A673 (cell line): ENCODE results near the gene SLC22A16.

Source experiments
- CTCF ChIP-seq: fragments of 300-800, 200-600 bp; sonication (generic); conservative IDR thresholded peaks from 2 replicates; pipeline ENCODE4 v1.5.1; 2017; ENCODE audit warnings: low read depth, mild to moderate bottlenecking, antibody characterized with exemption, low read length, moderate library complexity, mixed read lengths
- EZH2 ChIP-seq: fragments of 200-600 bp; sonication (generic); IDR thresholded peaks from 2 replicates; pipeline ENCODE4 v1.6.1; 2017; ENCODE audit warnings: borderline replicate concordance, low read depth, mild to moderate bottlenecking, mixed read lengths, antibody characterized with exemption, low read length; ENCODE audit not compliant: poor library complexity, severe bottlenecking

- TF ChIP-seq CTCF (no peak), EZH2 (no peak)
Observed at GRCh38 chr6:110525001-110525400, 48.6 kb upstream of the SLC22A16 start.
